ENCODE measurements around the gene U2SURP. TPM values are rescaled to one million over a fixed set of nuclear protein-coding genes. Genes with fewer than 3 reads are reported as not detected.

Gene U2SURP
- total RNA-seq, 3 donors from 2014 or later, result 62.4 to 75.5 (median 70.2) TPM

DNA sequence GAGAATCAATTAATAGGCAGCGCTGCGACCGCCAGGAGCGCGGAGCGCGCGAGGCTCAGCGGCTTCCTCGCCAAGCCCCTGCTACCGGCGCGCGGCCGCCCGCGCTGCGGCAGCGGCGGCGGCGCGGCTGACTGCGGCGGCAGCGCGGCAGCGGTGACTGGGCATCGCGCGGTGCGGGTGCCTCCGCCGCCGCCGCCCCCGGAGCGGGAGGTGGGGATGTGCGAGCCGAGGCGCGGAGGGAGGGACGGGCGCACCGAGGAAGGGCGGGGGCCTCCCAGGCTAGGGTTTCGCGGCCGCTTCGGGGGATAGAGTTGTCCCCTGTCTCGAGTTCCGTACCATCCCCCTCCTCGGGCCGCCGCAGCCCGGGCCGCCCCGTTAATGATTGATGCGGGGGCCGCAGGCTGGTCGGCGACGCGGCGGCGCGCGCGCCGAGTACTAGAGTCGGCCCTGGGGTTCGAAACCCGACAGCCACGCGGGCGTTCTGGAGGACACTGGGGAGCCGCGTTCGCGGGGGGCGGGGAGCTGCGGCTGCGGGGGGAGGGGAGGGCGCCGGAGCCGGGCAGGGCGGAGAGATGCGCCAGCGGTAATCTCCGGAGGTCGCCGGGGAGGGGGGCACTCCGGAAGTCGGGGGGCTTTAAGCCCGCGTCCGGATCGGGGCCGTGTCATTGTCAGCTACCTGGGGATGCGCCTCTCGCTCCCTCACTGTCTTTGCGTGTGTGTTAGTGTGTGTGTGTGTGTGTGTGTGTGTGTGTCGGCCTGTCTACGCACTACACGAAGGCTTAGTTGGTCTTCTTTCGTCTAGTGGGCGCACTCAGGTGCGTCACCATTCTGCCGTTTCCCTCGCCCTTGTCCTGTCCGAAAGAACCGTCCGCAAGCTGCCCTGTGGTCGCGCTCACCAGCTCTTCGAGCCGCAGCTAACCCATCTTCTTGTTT lies 37.6 kb upstream of the U2SURP start, which contains the start of gene PAQR9:
TSS of gene PAQR9 (minus strand) at position 159 of the 933 bp plus-strand sequence. CDS start 338 bp downstream, outside the sequence.
- intact Hi-C loops (cut with DNase I, micrococcal nuclease), result no loop called here
- no peaks in the 10 kb centered on the region for H3K36me3 ChIP-seq (ENCODE audit: low read depth)
- no peak for TF ChIP-seq CTCF (IDR thresholded peaks at IDR 0.05)
- H3K9me3 ChIP-seq, result no peaks in the 10 kb centered on the region
- H3K4me1 ChIP-seq (ENCODE audit: low read depth), result no peaks in the 10 kb centered on the region
- H3K4me3 ChIP-seq, result no peak within 1 kb of the TSS
- ATAC-seq (peak; percentile 43), DNase-seq (no peak)

DNA sequence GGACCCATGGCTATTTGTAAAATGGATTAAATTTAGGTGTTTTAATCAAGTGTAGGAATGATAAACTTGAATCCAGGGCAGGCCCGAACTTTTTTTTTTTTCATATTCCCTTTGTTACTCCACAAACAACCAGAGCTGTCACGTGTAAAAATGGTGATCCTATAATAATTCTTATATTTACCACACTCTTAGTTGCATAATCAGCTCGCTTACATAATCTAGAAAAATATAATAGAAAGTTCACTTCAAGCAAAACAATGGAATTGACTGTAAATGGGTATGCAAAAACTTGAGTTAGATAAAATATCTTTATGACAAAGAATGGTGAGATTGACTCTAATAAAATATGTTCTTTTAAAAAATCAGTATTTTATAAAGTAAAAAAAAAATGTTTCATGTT lies 35.8 kb upstream of the U2SURP start:
- H3K9me3 ChIP-seq, result no peaks in the 10 kb centered on the region
- no peaks in the 10 kb centered on the region for H3K36me3 ChIP-seq (ENCODE audit: low read depth)
- H3K4me3 ChIP-seq, result no peak overlapping the region
- intact Hi-C loops (cut with DNase I, micrococcal nuclease), result no loop called here
- no peaks in the 10 kb centered on the region for H3K4me1 ChIP-seq (ENCODE audit: low read depth)
- ATAC-seq (no peak), DNase-seq (no peak)
- TF ChIP-seq CTCF (IDR thresholded peaks at IDR 0.05), result no peak

DNA sequence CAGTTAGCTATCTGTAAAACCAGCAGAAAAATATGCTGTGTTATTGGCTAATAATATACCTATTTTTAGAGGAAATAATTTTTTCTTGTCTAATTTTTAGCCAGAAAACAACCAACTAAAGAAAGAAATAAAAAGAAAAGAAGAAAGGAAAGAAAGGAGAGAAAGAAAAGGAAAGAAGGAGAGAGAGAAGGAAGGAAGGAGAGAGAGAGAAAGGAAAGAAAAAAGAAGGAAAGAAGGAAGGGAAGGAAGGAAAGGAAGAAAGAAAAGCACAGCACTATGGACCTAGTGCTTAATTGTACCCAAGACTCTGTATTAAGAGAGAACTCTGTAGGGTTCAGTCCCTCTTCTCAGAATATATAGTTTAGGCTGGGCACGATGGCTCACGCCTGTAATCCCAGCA lies 34.6 kb upstream of the U2SURP start:
- TF ChIP-seq CTCF (IDR thresholded peaks at IDR 0.05), result no peak
- ATAC-seq (no peak), DNase-seq (no peak)
- intact Hi-C loops (cut with DNase I, micrococcal nuclease), result no loop called here
- Histone ChIP-seq H3K9me3 (no peaks in the 10 kb centered on the region), H3K36me3 (ENCODE audit: low read depth) (no peaks in the 10 kb centered on the region), H3K4me1 (ENCODE audit: low read depth) (no peaks in the 10 kb centered on the region), H3K4me3 (no peak overlapping the region)

DNA sequence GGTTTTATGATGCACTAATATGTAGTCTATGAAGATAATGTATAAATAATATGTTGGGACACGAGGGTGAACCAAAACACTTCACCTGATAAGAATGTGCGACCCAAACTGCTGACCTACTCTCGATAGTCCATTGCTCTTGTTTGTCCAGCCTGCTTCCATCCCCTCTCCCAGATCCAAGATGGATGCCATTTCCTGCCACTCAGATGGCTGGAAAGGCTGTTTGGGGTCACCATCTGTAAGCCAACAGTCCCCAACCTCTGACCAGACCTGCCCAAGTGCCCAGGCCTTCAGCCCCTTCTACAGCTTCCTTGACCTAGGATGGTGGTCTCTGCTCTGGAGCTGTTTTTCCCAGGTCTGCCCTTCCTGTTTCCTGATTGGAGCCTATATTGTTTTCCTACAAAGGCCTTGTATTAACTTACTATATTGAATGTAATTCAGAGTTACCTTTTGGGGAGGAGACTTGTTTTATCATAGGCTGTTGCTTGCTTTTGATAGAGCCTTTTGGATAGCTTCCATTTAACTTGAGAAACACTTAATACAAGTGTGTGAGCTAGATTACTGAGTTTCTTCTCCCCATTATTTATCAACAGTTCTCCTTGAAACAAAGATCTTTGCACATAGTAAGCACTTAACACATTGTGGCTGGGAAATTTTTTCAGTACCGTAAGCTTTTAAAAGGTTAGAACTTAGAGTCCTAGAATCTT lies 32.9 kb upstream of the U2SURP start:
- TF ChIP-seq CTCF (IDR thresholded peaks at IDR 0.05), result no peak
- intact Hi-C loops (cut with DNase I, micrococcal nuclease), result no loop called here
- DNase-seq (no peak), ATAC-seq (no peak)
- H3K4me3 ChIP-seq, result no peak overlapping the region
- H3K9me3 ChIP-seq, result no peaks in the 10 kb centered on the region
- no peaks in the 10 kb centered on the region for H3K36me3 ChIP-seq (ENCODE audit: low read depth)
- no peaks in the 10 kb centered on the region for H3K4me1 ChIP-seq (ENCODE audit: low read depth)

- DNase-seq, result no peak
- H3K36me3 ChIP-seq (ENCODE audit: low read depth), result no peaks in the 10 kb centered on the region
- H3K4me3 ChIP-seq, result no peak overlapping the region
- TF ChIP-seq CTCF (IDR thresholded peaks at IDR 0.05), result no peak
- no peaks in the 10 kb centered on the region for H3K4me1 ChIP-seq (ENCODE audit: low read depth)
- ATAC-seq, result no peak
- intact Hi-C loops (cut with DNase I, micrococcal nuclease), result no loop called here
- no peaks in the 10 kb centered on the region for H3K9me3 ChIP-seq
Measured at GRCh38 chr3:142971431-142971830, 29.9 kb upstream of the U2SURP start.

All from mucosa of descending colon (tissue), 3 donors.